CD4-positive, alpha-beta T cell treated with Interferon gamma for 1 hour (primary cell): ENCODE measurements around the gene GIT1.

Source experiments
- DNase-seq: peaks from one replicate; pipeline ENCODE4 v3.0.0-alpha.2; 2020

The GIT1 gene, protein sequence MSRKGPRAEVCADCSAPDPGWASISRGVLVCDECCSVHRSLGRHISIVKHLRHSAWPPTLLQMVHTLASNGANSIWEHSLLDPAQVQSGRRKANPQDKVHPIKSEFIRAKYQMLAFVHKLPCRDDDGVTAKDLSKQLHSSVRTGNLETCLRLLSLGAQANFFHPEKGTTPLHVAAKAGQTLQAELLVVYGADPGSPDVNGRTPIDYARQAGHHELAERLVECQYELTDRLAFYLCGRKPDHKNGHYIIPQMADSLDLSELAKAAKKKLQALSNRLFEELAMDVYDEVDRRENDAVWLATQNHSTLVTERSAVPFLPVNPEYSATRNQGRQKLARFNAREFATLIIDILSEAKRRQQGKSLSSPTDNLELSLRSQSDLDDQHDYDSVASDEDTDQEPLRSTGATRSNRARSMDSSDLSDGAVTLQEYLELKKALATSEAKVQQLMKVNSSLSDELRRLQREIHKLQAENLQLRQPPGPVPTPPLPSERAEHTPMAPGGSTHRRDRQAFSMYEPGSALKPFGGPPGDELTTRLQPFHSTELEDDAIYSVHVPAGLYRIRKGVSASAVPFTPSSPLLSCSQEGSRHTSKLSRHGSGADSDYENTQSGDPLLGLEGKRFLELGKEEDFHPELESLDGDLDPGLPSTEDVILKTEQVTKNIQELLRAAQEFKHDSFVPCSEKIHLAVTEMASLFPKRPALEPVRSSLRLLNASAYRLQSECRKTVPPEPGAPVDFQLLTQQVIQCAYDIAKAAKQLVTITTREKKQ

DNA sequence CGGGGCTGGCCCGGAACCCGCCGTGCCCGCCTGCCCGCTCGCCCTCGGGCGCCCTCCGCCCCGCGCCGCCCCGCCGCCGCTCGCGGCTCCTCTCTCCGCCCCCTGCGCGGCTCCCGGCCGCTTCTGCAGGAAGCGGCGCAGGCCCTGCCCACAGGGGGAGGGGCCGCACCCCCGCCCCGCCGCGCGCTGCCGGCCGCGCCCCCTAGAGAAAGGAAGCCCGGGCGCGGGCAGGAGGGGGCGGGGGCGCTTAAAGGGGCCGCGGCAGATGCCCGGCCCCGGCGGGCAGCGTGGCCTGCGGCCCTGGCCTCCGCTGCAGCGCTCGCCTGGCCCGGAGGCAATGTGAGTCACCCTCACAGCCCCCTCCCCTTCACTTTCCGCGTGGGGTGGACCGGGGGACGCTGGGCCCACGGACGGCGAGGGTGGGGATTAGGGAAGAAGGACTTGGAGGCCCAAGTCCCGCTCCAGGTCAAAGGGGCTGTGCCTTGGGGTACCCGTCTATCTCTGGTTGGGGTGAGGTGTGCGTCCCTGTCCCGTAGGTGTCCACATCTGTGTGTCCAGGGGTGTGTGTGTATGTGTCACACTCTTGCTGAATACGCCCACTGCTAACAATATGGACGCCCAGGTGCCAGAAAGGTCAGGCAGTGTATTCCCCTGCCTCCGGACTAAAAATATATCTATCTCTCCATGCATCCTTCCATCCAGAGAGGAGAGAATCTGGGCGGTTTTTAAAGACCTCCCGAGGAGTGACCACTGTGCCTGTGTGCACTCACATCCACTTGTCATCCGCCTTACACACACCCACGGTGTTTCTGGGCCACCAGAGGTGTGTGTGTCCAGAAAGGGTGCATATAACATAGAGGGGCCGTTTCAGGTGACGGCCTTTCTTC lies at the start of gene GIT1:
TSS of gene GIT1 (minus strand) at position 125 of the 887 bp plus-strand sequence. CDS start 270 bp downstream, outside the sequence.
- DNase-seq: peak; percentile 84

GRCh38 chr17:29633886-29634285 lies 44.4 kb upstream of the GIT1 start:
- no peak for DNase-seq

GRCh38 chr17:29630630-29631193 lies 41.3 kb upstream of the GIT1 start:
- no peak for DNase-seq

DNA sequence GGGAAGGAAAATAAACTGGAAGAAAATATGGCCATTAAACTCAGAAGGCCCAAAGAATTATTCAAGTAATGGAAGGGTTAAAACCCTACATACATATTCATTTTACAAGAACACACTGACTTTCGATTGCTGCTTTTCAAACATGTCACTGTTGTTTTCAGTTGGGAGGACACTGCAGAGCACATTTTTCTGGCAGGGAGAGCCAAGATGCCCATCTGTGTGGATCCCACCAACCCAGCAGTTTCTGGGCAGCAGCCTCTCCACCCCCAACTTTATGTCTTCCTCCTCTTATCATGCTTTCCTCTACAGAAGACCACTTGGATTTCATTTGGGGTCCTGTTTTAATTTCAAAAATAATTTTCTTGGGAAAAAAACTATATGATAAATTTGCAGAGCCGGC lies 40.4 kb upstream of the GIT1 start:
- no peak for DNase-seq

DNA sequence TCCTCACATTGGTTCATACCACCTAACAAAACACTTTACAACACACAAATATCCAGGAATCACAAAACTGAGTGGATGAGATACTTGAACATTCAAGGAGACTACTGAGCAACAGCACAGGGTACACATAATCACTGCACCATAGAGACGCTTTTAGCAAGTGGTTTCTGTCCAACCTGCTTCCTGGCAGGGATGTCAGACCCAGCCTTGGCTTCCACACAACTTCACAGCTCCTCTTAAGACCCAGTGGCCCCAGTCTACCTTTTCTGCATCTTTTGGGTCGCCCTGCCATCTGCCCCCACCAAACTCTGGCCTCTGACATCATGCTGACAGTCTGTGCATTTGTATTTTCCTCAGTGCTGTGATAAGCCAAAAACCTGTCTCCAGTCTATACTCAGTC lies 39.2 kb upstream of the GIT1 start:
- no peak for DNase-seq

GRCh38 chr17:29627951-29628350 lies 38.5 kb upstream of the GIT1 start:
- no peak for DNase-seq

DNA sequence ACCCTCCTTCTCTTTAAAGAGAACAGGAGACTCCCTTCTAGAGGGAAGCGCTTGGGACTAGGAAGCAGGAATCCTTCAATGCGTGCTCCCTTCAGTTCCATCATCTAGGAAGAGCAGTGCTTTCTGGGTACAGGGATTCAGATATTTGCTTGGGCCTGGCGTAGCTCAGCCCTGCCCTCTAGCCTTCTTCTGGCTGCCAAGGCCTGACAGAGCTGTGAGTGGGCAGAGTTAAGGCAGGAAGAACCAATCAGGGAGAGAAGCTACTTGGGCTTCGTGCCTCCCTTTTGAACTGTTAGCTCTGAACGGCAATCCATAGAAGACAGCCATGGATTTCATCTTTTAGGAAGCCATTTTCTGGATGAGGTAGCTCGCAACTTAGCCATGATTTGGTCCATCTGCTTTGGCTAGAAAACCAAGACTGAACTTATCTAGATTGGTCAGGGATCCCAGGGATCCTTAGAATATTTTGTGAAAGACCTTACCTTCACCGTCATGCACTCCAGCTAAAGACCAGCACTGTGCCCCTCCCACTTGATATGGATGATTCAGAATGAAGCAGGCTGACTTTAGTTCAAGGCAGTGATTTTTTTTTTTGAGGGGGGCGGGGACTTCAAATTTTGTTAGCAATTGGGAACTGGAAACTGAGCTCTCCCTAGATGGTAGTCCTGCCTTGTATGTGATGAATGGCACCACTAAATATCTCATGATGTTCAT lies 35.7 kb upstream of the GIT1 start:
- no peak for DNase-seq

DNA sequence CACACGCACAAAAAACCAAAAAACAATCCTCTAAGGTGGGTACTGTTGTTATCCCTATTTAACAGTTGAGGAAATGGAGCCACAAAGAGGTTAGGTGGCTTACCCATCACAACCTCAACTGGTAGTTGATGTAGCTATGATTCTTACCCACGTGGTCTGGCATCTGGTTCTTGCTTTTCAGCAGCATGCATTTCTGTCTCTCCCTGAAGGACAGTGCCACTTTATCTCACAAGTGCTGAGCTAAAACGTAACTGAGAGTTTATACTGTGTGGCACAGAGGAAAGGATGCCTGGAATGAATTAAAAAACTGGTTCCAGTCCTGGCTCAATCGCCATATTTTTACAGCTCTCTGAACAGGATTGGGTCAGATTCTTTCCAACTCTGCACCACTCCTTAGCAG lies 35.1 kb upstream of the GIT1 start:
- no peak for DNase-seq

DNA sequence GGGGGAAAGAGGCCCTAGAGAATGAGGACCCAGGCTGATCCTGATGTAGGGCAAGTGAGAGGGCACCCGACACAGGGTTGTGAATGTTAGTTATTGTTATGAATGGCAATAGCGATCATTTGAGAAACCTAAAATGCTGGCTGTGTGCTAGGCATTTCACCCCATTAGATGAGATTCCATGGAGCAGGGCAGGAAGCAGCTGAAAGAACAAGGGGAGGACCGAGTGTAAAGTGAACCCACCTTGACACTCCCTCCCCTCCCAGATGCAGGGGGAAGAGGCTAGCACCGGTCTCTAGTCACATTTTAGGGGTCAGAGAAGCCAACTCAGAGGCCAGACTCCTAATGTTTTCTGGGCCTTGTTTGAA lies 33.8 kb upstream of the GIT1 start:
- no peak for DNase-seq

GRCh38 chr17:29622337-29623282 lies 33.2 kb upstream of the GIT1 start, which contains the start of gene CORO6:
Gene CORO6, minus strand, starts transcription at chr17:29622912. Its CDS starts 1,491 bp downstream, at chr17:29621421.
- peak; percentile 63 for DNase-seq

- DNase-seq: no peak
Observed at GRCh38 chr17:29621751-29622194, 32.3 kb upstream of the GIT1 start.

DNA sequence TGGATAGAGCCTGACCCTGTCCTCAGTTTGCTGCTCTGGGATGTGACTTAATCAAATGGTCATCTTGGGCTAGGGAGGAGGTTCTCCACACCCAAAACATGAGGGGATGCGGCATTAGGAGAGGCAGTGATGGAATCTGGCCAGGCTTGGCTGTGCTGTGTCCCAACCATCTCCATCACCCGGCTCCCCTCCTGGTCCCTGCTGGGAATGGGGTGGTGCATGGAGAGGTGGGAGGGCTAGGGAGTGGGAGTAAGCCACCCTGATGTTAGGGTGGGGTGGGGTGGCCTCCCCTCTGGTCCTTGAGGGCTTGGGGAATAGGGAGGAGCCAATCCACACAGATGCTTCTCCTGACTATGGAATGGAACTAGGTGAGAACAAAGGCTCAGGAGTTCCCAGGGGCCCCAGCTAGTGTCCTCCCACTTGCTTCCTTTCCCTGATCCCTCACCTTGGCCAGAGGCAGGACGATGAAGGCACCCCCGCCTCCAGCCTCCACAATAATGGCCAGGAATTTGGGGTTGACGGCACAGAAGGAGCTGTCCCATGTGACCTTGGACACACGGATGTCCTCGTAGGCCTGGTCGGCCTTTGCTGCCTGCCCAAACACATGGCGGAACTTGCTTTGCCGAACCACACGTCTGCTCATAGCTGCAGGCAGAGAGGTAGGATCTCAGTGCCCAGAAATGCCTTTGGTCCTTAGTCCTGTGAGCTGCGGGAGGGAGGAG lies 31.5 kb upstream of the GIT1 start:
- no peak for DNase-seq

DNA sequence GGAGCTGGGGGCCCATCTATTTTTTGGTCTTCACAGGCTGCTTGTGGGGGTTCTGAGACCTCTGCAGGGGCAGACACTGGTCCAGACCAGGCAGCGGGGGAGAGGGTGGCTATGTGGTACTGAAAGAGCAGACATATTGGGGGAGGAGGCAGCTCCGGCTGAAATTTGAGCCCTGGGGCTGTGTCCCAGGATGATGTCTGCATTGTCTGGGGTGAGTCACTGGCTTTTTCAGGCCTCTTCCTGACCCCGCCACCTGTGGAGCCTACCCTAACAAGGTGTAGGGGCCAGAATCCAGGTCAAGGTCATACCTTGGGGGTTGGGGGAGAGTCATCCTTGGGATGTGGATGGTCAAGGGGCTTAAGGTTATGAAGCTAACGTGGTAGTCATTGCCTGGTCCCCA lies 30.8 kb upstream of the GIT1 start:
- DNase-seq: no peak

DNA sequence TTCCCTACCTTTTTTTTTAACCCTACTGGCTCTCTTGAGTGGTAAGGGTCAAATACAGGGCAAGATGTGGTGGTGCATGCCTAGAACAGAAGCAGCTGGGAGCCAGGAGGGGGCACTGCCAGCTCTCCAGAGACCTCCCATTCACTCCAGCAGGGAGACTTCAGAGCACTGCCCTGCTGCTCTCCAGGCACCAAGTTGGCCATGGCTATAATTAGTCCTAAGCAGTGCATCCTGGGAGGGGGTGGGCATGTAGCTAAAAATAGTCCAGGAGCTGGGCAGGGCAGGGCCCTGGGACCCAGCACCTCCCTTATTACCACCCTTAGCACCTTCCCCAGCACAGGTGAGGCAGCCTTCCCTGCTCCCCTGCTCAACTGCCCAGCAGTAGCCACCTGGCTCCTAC lies 29.8 kb upstream of the GIT1 start:
- no peak for DNase-seq

DNA sequence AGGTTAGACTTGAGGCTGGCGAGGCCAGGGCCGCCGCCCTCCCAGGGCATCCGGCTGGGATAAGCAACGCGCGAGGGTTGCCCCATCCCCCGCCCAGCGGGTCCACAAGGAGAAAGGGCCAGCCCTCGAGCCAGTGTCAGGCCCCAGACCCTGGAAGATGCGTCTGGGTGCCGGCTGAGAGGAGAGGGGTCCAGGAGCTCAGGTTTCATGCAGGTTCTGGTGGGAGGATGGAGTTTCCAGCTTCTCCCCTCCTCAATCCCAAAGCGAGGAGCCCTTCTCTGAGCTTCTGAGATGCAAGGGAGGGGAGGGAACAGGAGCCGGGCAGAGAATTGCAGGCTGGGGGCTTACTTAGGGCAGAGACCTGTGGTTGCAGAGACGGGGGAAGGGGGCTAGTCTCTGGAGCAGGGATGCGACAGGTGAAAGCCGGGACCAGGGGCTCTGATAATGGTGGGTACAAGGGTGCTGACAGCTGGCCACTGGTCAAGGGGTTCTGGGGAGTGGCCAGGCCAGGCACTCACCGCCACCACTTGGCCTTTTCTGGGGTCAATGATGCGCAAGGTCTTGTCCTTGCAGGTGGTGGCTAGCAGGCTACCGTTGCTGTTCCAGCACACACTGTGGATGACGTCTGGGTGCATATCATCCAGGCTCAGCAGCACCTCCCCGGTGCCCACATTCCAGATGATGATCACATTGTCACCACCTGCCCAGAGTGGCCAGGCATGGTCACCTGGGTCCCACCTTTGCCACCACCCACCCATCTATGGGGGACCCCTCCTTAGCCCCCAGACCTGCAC lies 29.0 kb upstream of the GIT1 start:
- no peak for DNase-seq

DNA sequence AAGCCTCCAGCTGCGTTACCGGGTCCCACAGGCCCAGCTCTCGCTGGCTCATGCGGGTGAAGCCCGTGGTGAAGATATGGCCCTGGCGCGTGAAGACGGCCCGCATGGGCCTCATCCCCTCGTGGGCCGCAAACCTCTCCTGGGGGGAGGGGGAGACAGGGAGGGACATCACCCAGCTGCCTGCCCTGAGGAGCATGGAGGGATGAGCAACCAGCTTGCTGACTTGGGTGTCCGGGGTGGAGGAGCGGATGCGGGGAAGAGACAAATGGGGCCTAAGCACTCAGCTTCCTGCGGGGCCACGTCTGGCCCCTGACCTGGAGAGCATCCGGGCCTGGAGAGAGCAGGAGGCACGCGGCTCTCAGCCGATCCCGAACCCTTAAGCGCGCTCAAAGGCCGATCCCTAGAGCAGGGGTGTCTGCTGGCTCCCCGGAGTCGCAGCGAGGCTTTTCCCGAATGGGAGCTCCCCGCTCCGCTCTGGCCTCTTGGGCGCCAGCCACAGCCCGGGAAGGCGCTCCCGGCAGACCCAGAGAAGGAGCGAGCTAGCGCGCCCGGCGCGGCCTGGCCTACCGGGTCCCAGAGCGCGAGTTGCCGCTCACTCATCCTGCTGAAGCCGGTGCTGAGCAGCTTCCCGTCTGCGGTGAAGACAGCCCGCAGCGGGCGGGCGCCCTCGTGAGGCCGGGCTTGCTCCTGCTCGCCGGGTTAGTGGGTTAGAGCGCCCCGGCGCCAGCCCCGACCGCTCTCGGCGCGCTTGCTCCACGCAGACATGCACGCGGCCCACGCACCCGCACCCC lies 28.2 kb upstream of the GIT1 start:
- peak; percentile 86 for DNase-seq

DNA sequence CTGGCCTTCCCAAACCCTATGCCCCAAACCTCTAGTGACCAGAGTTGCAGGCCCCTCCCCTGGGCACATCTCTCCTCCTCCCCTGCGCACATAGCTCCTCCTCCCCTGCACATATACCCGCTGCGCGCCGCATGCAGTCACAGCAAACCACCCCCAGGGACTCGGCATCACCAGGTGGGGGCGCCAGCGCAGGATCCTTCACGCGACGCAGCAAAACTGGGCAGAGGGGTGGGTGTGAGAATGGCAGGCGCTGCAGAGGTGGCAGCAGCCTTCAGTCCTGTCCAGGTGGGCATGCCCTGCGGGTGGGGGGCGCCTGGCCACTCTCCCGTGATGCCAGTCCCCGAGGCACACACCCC lies 27.7 kb upstream of the GIT1 start:
- DNase-seq: peak; percentile 89

DNA sequence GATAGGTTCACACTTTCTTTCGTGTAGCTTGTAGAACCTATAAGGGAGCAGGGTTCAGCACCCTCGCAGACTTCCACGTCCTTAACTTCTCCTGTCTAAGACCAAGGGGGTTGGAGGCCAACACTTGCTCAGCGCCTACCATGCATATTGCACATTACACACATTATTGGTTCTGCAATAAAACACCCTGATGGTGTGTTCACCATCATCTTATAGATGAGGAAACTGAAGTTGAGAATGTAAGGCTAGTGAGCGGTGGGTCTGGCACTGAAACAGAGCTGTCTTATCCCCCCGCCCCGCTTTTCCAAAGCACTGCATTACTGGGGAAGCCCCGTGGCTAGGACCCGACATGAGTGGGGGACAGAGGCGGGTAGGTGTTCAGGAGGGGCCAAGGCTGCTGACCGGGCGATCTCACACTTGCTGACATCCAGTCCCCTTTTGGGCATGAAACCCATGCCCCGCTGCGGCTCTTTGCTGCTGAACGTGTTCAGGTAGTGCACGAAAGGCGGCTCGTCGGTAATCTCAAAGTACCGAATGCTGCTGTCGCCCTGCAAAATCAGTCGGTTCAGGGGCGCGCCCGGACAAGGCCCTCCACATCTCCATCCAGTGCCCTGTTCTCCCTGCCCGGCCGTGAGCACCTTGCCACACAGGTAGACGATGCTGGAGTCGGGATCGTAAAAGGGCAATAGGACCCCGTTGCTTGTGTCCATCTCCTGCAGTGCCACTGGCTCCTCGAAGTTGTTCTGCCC lies 27.0 kb upstream of the GIT1 start:
- DNase-seq: no peak
